Thyroid gland (tissue), 4 donors: ENCODE measurements around the gene C21orf91.

ENCODE experiments used
- CTCF ChIP-seq, 6 experiments: fragments of 200-600 bp in 3 of 6; fragments of 450-650 bp in 3 of 6; sonication (generic) in 3 of 6; IDR thresholded peaks; one replicate each; pipeline ENCODE4 v1.5.1; 2016 to 2019; ENCODE audit warnings: antibody characterized with exemption in 6 of 6, mild to moderate bottlenecking in 2 of 6, inconsistent platforms in 1 of 6, moderate library complexity in 1 of 6
- POLR2A ChIP-seq, 2 donors: fragments of 450-650 bp; IDR thresholded peaks; one replicate each; pipeline ENCODE4 v1.6.1; 2017; ENCODE audit warnings: antibody characterized with exemption in 2 of 2, mild to moderate bottlenecking in 2 of 2, moderate library complexity in 1 of 2

DNA sequence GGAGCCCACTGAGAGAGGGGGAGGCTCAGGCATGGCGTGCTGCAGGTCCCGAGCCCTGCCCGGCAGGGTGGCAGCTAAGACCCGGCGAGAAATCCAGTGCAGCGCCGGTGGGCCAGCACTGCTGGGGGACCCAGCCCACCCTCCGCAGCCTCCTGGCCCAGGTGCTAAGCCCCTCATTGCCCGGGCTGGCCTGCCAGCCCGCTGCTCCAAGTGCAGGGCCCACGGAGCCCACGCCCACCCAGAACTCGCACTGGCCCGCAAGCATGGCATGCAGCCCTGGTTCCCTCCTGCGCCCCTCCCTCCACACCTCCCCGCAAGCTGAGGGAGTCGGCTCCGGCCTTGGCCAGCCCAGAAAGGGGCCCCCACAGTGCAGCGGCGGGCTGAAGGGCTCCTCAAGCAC, 61.5 kb downstream of the C21orf91 start:
- TF ChIP-seq CTCF (IDR thresholded peaks at IDR 0.05): no peak
- no peak for TF ChIP-seq POLR2A (IDR thresholded peaks at IDR 0.05)
